Endodermal cell (in vitro differentiated cells): ENCODE results near the gene GOSR2. TPM values are rescaled to one million over a fixed set of nuclear protein-coding genes. Genes with fewer than 3 reads are reported as not detected.

ENCODE experiments used
- DNase-seq: peaks from one replicate; pipeline ENCODE4 v3.0.0-alpha.2; 2017
- H3K27ac ChIP-seq: 2 replicates; pipeline ENCODE4 v1.5.1; 2013; ENCODE audit warnings: mild to moderate bottlenecking, low read depth, low read length, moderate library complexity
- H3K27me3 ChIP-seq: 2 replicates; pipeline ENCODE4 v1.6.1; 2013; ENCODE audit warnings: mild to moderate bottlenecking, low read length, moderate library complexity; ENCODE audit not compliant: insufficient read depth, control insufficient read depth, poor library complexity, severe bottlenecking
- H3K36me3 ChIP-seq: 2 replicates; pipeline ENCODE4 v1.7.0; 2013; ENCODE audit warnings: mild to moderate bottlenecking, low read length, moderate library complexity; ENCODE audit not compliant: control insufficient read depth, insufficient read depth
- H3K4me1 ChIP-seq: one replicate; pipeline ENCODE4 v1.7.0; 2013; ENCODE audit warnings: low read length; ENCODE audit not compliant: control insufficient read depth, insufficient read depth
- H3K4me3 ChIP-seq: 2 replicates; pipeline ENCODE4 v1.5.1; 2013; ENCODE audit warnings: mild to moderate bottlenecking, low read length, moderate library complexity
- H3K9ac ChIP-seq: 2 replicates; pipeline ENCODE4 v1.6.1; 2013; ENCODE audit warnings: mild to moderate bottlenecking, low read length, moderate library complexity; ENCODE audit not compliant: poor library complexity, severe bottlenecking; ENCODE audit errors: extremely low read depth
- H3K9me3 ChIP-seq: 2 replicates; pipeline ENCODE4 v1.6.1; 2013; ENCODE audit warnings: mild to moderate bottlenecking, low read length, moderate library complexity; ENCODE audit not compliant: control insufficient read depth
- H3K27ac Mint-ChIP-seq: 2 replicates; pipeline ENCODE4 v1.8.0; 2020; ENCODE audit warnings: mixed read lengths
- H3K27me3 Mint-ChIP-seq: 2 replicates; pipeline ENCODE4 v1.8.0; 2021; ENCODE audit warnings: mild to moderate bottlenecking, mixed read lengths; ENCODE audit not compliant: insufficient read depth
- H3K36me3 Mint-ChIP-seq: 2 replicates; pipeline ENCODE4 v1.8.0; 2020; ENCODE audit warnings: low read depth, mixed read lengths
- H3K4me1 Mint-ChIP-seq: 2 replicates; pipeline ENCODE4 v1.8.0; 2020; ENCODE audit warnings: mixed read lengths
- H3K4me3 Mint-ChIP-seq: 2 replicates; pipeline ENCODE4 v1.8.0; 2020; ENCODE audit warnings: mild to moderate bottlenecking, moderate library complexity, mixed read lengths
- H3K9me3 Mint-ChIP-seq: 2 replicates; pipeline ENCODE4 v1.8.0; 2020; ENCODE audit warnings: mild to moderate bottlenecking, mixed read lengths
- WGBS, 2 experiments: methylation state at CpG; one replicate each; pipeline versions ENCODE4 v1.1.5 to v1.1.7; 2013; ENCODE audit warnings: missing lambda C conversion rate in 2 of 2, mixed read lengths in 1 of 2; ENCODE audit not compliant: insufficient coverage in 1 of 2, insufficient read length in 1 of 2; 5-methylcytosine and 5-hydroxymethylcytosine counted together
- total RNA-seq, 2 donors: library from RNA; stranded (reverse); fragmentation: NEBNext Ultra II Directional in 1 of 2; extraction: Animal tissue kit (Norgen Biotek cat#: 25700) in 1 of 2; gene quantifications; 2 replicates in 1 of 2; 3 replicates in 1 of 2; pipeline ENCODE4 v1.2.1, GENCODE V29; 2021
- TF ChIP-seq, protein P1 (sequence below): fragments of 200-600 bp; sonication (generic); conservative IDR thresholded peaks from 2 replicates; pipeline ENCODE4 v1.5.0; 2021; ENCODE audit warnings: antibody characterized with exemption, mild to moderate bottlenecking

The GOSR2 gene
- total RNA-seq, 2 donors from 2014 or later: 51.9 to 65.5 TPM

DNA sequence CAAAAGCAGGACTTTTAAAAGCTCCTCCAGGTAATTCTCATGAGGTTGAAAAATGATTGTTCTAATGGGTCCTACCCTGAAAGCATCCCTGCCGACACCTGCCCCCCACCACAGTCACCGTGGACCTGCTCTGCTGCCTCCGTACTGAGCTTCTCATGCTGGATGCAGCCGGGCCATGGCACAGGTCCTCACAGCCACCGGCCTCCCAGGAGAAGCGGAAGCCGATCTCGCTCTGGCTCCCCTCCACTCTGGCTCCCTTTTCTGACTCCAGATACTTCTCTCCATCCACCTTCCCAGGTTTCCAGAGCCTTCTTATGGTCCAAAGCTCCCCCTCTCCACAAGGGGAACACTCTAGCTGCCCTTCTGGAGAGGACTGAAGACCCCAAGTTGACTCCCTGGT, 45.9 kb downstream of the GOSR2 start:
- no peak for DNase-seq
- WGBS, 2 experiments: 91 to 93% methylated on average over 2 to 8 of the region's 8 CpGs
- Histone ChIP-seq H3K4me1 (no peaks in the 10 kb centered on the region), H3K9ac (no peak overlapping the region), H3K27ac (no peak overlapping the region), H3K36me3 (no peaks in the 10 kb centered on the region), H3K9me3 (no peaks in the 10 kb centered on the region), H3K27me3 (peaks cover 26% of the 10 kb centered on the region), H3K4me3 (no peak overlapping the region)
- H3K27ac Mint-ChIP-seq: no peak overlapping the region
- no peaks in the 10 kb centered on the region for H3K4me1 Mint-ChIP-seq
- H3K36me3 Mint-ChIP-seq: no peaks in the 10 kb centered on the region
- H3K4me3 Mint-ChIP-seq: no peak overlapping the region
- TF ChIP-seq, protein P1, sequence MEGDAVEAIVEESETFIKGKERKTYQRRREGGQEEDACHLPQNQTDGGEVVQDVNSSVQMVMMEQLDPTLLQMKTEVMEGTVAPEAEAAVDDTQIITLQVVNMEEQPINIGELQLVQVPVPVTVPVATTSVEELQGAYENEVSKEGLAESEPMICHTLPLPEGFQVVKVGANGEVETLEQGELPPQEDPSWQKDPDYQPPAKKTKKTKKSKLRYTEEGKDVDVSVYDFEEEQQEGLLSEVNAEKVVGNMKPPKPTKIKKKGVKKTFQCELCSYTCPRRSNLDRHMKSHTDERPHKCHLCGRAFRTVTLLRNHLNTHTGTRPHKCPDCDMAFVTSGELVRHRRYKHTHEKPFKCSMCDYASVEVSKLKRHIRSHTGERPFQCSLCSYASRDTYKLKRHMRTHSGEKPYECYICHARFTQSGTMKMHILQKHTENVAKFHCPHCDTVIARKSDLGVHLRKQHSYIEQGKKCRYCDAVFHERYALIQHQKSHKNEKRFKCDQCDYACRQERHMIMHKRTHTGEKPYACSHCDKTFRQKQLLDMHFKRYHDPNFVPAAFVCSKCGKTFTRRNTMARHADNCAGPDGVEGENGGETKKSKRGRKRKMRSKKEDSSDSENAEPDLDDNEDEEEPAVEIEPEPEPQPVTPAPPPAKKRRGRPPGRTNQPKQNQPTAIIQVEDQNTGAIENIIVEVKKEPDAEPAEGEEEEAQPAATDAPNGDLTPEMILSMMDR: no peak
- H3K27me3 Mint-ChIP-seq: peaks cover 72% of the 10 kb centered on the region
- H3K9me3 Mint-ChIP-seq: no peaks in the 10 kb centered on the region

DNA sequence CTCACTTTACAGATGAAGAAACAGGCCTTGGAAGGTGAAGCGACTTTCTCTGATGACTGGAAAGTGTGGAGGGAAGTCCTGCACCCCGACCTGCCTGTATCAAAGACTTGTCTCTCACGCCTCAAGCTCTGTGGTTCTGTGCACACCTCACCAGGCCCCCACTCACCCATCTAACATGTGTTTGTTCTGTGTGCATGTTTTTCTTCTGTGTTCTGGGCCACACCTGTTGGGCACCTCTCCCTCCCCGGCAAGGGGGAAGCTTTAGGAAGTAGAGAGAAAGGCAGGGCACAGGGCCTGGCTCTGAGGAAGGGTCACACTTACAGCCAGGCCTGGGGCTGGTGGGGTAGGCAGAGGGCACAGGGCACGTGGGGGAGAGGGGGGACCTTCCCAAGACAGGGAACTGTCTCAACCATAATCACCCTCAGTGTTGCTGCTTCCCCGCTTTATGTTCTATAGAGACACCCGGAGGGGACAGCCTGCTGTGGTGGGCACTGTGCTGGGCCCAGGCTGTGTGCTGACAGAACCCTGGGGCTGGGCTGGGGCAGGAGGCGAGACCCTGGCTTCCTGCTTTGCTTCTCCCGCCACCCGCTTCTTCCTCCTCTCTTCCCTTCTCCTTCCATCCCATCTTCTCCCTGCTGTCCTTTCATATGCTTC, 48.8 kb downstream of the GOSR2 start:
- no peak overlapping the region for H3K4me3 Mint-ChIP-seq
- H3K27me3 Mint-ChIP-seq: peaks cover 73% of the 10 kb centered on the region
- H3K9ac ChIP-seq: no peak overlapping the region
- TF ChIP-seq, protein P1: no peak
- H3K27ac ChIP-seq: no peak overlapping the region
- no peaks in the 10 kb centered on the region for H3K4me1 ChIP-seq
- WGBS, 2 experiments: 77 to 94% methylated on average over 6 to 10 of the region's 10 CpGs
- H3K4me1 Mint-ChIP-seq: peaks cover 4% of the 10 kb centered on the region
- no peaks in the 10 kb centered on the region for H3K36me3 Mint-ChIP-seq
- H3K27ac Mint-ChIP-seq: no peak overlapping the region
- H3K9me3 ChIP-seq: no peaks in the 10 kb centered on the region
- no peak for DNase-seq
- H3K27me3 ChIP-seq: peaks cover 23% of the 10 kb centered on the region
- H3K36me3 ChIP-seq: no peaks in the 10 kb centered on the region
- H3K9me3 Mint-ChIP-seq: no peaks in the 10 kb centered on the region
- H3K4me3 ChIP-seq: no peak overlapping the region

DNA sequence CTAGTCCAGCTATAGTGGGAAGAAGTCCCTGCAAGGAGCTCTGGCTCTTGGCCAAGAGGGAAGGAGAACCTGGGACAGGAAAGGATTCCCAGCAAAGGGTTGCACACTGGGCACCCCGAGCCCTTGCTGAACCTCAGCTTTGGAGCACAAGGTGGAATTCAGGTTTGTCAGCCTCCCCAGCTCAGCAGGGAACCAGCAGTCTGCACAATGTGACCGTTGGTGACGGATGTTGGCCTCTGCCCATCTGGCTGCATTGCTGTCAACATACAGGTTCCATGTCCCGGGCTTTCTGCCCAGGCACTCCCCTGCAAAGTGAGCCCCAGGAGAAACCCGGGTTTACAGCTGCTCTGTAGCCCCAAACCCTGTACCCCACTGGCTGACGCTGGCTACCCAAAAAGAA, 49.4 kb downstream of the GOSR2 start:
- Histone ChIP-seq H3K27me3 (peaks cover 29% of the 10 kb centered on the region), H3K27ac (no peak overlapping the region), H3K9ac (no peak overlapping the region), H3K9me3 (no peaks in the 10 kb centered on the region), H3K36me3 (no peaks in the 10 kb centered on the region), H3K4me1 (no peaks in the 10 kb centered on the region), H3K4me3 (no peak overlapping the region)
- no peaks in the 10 kb centered on the region for H3K9me3 Mint-ChIP-seq
- DNase-seq: no peak
- 80 to 84% methylated on average over 5 to 6 of the region's 6 CpGs for WGBS, 2 experiments
- H3K36me3 Mint-ChIP-seq: no peaks in the 10 kb centered on the region
- H3K4me1 Mint-ChIP-seq: peaks cover 9% of the 10 kb centered on the region
- H3K27me3 Mint-ChIP-seq: peaks cover 74% of the 10 kb centered on the region
- TF ChIP-seq, protein P1: no peak
- no peak overlapping the region for H3K27ac Mint-ChIP-seq
- H3K4me3 Mint-ChIP-seq: no peak overlapping the region
